HepG2 (cell line): ENCODE data around the gene HDLBP. TPM values are rescaled to one million over a fixed set of nuclear protein-coding genes. Genes with fewer than 3 reads are reported as not detected.

Source experiments
- ATAC-seq: fragments of 200-7000 bp; cut with Tn5 transposase; 3 replicates; pipeline ENCODE4 v1.9.1; 2020; ENCODE audit warnings: mild to moderate bottlenecking, moderate library complexity
- BruUV-seq: library from RNA; stranded (reverse); fragments of 400-500 nt; replicated peaks from 2 replicates; lab custom pipeline; 2021; lab: Mats Ljungman, UMichigan
- CTCF ChIA-PET: fragments of 300-600 bp; formaldehyde crosslinking; extraction: SDS; loops from one replicate; lab custom pipeline; 2021; ENCODE audit warnings: low total read pairs, inconsistent platforms, low intra/inter-chr PET ratio; lab: Yijun Ruan, JAX
- POLR2A ChIA-PET: fragments of 350-600 bp; sonication (Branson Sonifier 250); formaldehyde crosslinking; loops from one replicate; lab custom pipeline; 2020; ENCODE audit warnings: antibody characterized with exemption, inconsistent platforms; lab: Yijun Ruan, JAX
- DNase-seq: peaks from one replicate; pipeline ENCODE4 v3.0.0-alpha.2; 2015; ENCODE audit warnings: low spot score
- FAIRE-seq: peaks from 3 replicates; lab custom pipeline; 2011; peaks lifted over from hg19 to GRCh38; lab: Jason Lieb, UNC
- H2AFZ ChIP-seq: one replicate; pipeline ENCODE4 v1.6.1; 2011; ENCODE audit warnings: low read length, inconsistent platforms
- H3K27ac ChIP-seq: fragments of 300-600 bp; 3 replicates; pipeline ENCODE4 v1.8.0; 2011; ENCODE audit warnings: mixed run types, mild to moderate bottlenecking, mixed read lengths, low read length, inconsistent platforms; ENCODE audit not compliant: insufficient read depth; ENCODE audit errors: extremely low read length
- H3K27me3 ChIP-seq, 2 experiments: fragments of 200-600 bp in 1 of 2; 2 replicates in 1 of 2; 3 replicates in 1 of 2; pipeline versions ENCODE4 v1.6.0 to v1.8.0; 2011; ENCODE audit warnings: low read length in 2 of 2, mild to moderate bottlenecking in 2 of 2, moderate library complexity in 2 of 2, inconsistent platforms in 1 of 2; ENCODE audit not compliant: insufficient read depth in 2 of 2, control insufficient read depth in 1 of 2
- H3K36me3 ChIP-seq, 2 experiments: fragments of 200-600 bp in 1 of 2; replicated peaks in 1 of 2; 2 replicates in 1 of 2; 3 replicates in 1 of 2; pipeline versions ENCODE4 v1.5.1 to v1.8.0; 2011; ENCODE audit warnings: low read length in 2 of 2, inconsistent platforms in 1 of 2; ENCODE audit not compliant: insufficient read depth in 2 of 2, control insufficient read depth in 1 of 2
- H3K4me1 ChIP-seq: 2 replicates; pipeline ENCODE4 v1.5.1; 2012; ENCODE audit warnings: low read length, inconsistent platforms; ENCODE audit not compliant: insufficient read depth
- H3K4me2 ChIP-seq: 2 replicates; pipeline ENCODE4 v1.6.0; 2011; ENCODE audit warnings: low read depth, low read length, inconsistent platforms
- H3K4me3 ChIP-seq, 3 experiments: fragments of 200-600 bp in 1 of 3; sonication (generic), shearing (Covaris generic) in 1 of 3; replicated peaks in 1 of 3; 2 replicates each; pipeline ENCODE4 v1.5.1; 2011 to 2016; ENCODE audit warnings: low read length in 3 of 3, inconsistent platforms in 2 of 3, low read depth in 2 of 3, mild to moderate bottlenecking in 2 of 3, control low read depth in 1 of 3, mixed read lengths in 1 of 3; ENCODE audit not compliant: insufficient read depth in 1 of 3
- H3K79me2 ChIP-seq: one replicate; pipeline ENCODE4 v1.6.1; 2011; ENCODE audit warnings: low read length, inconsistent platforms; ENCODE audit not compliant: insufficient read depth
- H3K9ac ChIP-seq: 2 replicates; pipeline ENCODE4 v1.6.0; 2011; ENCODE audit warnings: mild to moderate bottlenecking, low read depth, low read length, inconsistent platforms; ENCODE audit not compliant: insufficient read depth
- H3K9me3 ChIP-seq: 2 replicates; pipeline ENCODE4 v1.5.1; 2012; ENCODE audit warnings: mild to moderate bottlenecking, low read length
- H4K20me1 ChIP-seq: 2 replicates; pipeline ENCODE4 v1.6.0; 2011; ENCODE audit warnings: inconsistent platforms, mild to moderate bottlenecking, low read length, moderate library complexity; ENCODE audit not compliant: insufficient read depth
- DNMT3B ChIP-seq: conservative IDR thresholded peaks from 2 replicates; pipeline ENCODE4 v1.6.1; 2016; ENCODE audit warnings: missing biosample characterization, control low read depth
- KLF15 ChIP-seq: sonication (generic); formaldehyde crosslinking; IDR thresholded peaks from 2 replicates; pipeline ENCODE4 v1.8.1; 2023; ENCODE audit warnings: borderline replicate concordance, mild to moderate bottlenecking, inconsistent platforms, missing genetic modification reagents, mixed read lengths
- ZNF687 ChIP-seq: sonication (generic); formaldehyde crosslinking; IDR thresholded peaks from 2 replicates; pipeline ENCODE4 v1.5.1; 2020; ENCODE audit warnings: mild to moderate bottlenecking, missing genetic modification reagents, moderate library complexity
- WGBS: methylation state at CpG from one replicate; pipeline ENCODE4 v1.1.6; 2017; ENCODE audit warnings: low lambda C conversion rate; 5-methylcytosine and 5-hydroxymethylcytosine counted together
- in situ Hi-C: cut with HindIII; loops from 2 replicates; pipeline ENCODE4 v1.10.0; 2017; ENCODE audit warnings: low pct_unique_long_range_greater_than_20kb; ENCODE audit not compliant: extremely low pct_ligation_motif_present
- intact Hi-C: fragments of 100-400 bp; cut with micrococcal nuclease; formaldehyde crosslinking; loops from one replicate; pipeline ENCODE4 v1.10.0; 2022; ENCODE audit not compliant: unreplicated experiment
- polyA plus RNA-seq, 8 experiments: library from polyadenylated mRNA; depleted of rRNA in 3 of 8; stranded (reverse) in 7 of 8; unstranded in 1 of 8; fragments of >200 nt; fragmentation: Illumina TruSeq in 4 of 8; extraction: Trizol in 4 of 8; gene quantifications; 2 replicates each; pipeline versions ENCODE4 v1.2.1 to v1.2.3, GENCODE V29; 2011 to 2016; ENCODE audit warnings: low read depth in 4 of 8, missing spikeins in 1 of 8, mixed read lengths in 1 of 8; ENCODE audit not compliant: insufficient read depth in 1 of 8
- total RNA-seq, 5 experiments: library from RNA; depleted of rRNA; stranded (reverse); fragments of >200 nt; fragmentation: Illumina TruSeq; extraction: Trizol; gene quantifications; 2 replicates each; pipeline ENCODE4 v1.2.3, GENCODE V29; 2016; ENCODE audit warnings: low read depth in 1 of 5
- TF ChIP-seq, protein P1 (sequence below): sonication (generic); formaldehyde crosslinking; IDR thresholded peaks from 2 replicates; pipeline ENCODE4 v1.5.0; 2020; ENCODE audit warnings: mild to moderate bottlenecking, missing genetic modification reagents, moderate library complexity

HDLBP gene
- total and polyA plus RNA-seq, 2 of the 13 experiments (the other 11 are each of a cell fraction or from before 2014, with no cell fraction given): 464 to 707 TPM

GRCh38 chr2:241209271-241209670 is 106.2 kb downstream of the HDLBP start (continued):
- TF ChIP-seq, protein P1, sequence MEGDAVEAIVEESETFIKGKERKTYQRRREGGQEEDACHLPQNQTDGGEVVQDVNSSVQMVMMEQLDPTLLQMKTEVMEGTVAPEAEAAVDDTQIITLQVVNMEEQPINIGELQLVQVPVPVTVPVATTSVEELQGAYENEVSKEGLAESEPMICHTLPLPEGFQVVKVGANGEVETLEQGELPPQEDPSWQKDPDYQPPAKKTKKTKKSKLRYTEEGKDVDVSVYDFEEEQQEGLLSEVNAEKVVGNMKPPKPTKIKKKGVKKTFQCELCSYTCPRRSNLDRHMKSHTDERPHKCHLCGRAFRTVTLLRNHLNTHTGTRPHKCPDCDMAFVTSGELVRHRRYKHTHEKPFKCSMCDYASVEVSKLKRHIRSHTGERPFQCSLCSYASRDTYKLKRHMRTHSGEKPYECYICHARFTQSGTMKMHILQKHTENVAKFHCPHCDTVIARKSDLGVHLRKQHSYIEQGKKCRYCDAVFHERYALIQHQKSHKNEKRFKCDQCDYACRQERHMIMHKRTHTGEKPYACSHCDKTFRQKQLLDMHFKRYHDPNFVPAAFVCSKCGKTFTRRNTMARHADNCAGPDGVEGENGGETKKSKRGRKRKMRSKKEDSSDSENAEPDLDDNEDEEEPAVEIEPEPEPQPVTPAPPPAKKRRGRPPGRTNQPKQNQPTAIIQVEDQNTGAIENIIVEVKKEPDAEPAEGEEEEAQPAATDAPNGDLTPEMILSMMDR (CRISPR knock-in tag): 0 out of 2 replicates have a peak, but pooled peaks have one; percentile 13

DNA sequence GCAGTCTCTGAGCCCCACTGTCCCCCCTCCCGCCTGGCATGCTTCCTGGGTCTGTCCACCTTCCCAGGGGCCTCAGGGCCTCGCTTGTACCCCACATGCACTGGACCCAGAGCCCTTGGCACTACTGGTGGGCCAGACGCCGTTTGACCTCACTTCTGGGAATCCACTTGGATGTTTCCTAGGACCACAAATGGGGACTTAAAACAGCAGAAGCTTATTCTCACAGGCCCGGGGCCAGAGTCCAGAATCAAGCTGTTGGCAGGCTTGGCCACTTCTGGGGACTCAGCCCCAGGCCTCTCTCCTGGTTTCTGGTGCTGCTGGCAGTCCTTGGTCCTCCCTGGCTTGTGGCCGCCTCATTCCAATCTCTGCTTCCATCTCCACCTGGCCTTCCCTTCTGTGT is 107.4 kb downstream of the HDLBP start:
- no peak overlapping the region for H2AFZ ChIP-seq
- ATAC-seq (peak; percentile 6; the same call in 2 of the 3 replicates), FAIRE-seq (no peak), DNase-seq (no peak)
- intact Hi-C loops (no loop called here), in situ Hi-C loops (loop anchor here (25.0 kb wide), 1 partner anchor 646 kb away; the partner anchor contains the start of genes ANKMY1, DUSP28 and RNPEPL1)
- H3K9me3 ChIP-seq: no peaks in the 10 kb centered on the region
- peaks cover 24 to 47% of the 10 kb centered on the region in 2 experiments for H3K27me3 ChIP-seq
- CTCF ChIA-PET: no interaction called here
- H3K36me3 ChIP-seq: no peaks in the 10 kb centered on the region
- H3K4me2 ChIP-seq: no peak overlapping the region
- POLR2A ChIA-PET: no interaction called here
- H3K79me2 ChIP-seq: no peaks in the 10 kb centered on the region
- H3K9ac ChIP-seq: no peak overlapping the region
- H3K27ac ChIP-seq: no peak overlapping the region
- H4K20me1 ChIP-seq: no peaks in the 10 kb centered on the region
- no peak overlapping the region for H3K4me3 ChIP-seq
- BruUV-seq: no TSS peak
- peaks cover 11% of the 10 kb centered on the region for H3K4me1 ChIP-seq
- 13% methylated on average over 6 of the region's 6 CpGs for WGBS
- no peak for TF ChIP-seq KLF15 (CRISPR knock-in tag)
- peak; percentile 31 for TF ChIP-seq ZNF687 (CRISPR knock-in tag)
- no peak for TF ChIP-seq DNMT3B (CRISPR knock-in tag)
